WTC11 (cell line): ENCODE measurements around the gene NDST3.

Experiments
- JAZF1 ChIP-seq: fragments of 250-450 bp; sonication (Bioruptor Pico); IDR thresholded peaks from 2 replicates; pipeline ENCODE4 v1.9.0; 2021; ENCODE audit warnings: moderate library complexity, mild to moderate bottlenecking, inconsistent platforms
- TEAD4 ChIP-seq: sonication (generic); formaldehyde crosslinking; IDR thresholded peaks from 2 replicates; pipeline ENCODE4 v1.8.0; 2022; ENCODE audit warnings: mild to moderate bottlenecking, missing genetic modification reagents
- ZBTB21 ChIP-seq: sonication (generic); formaldehyde crosslinking; IDR thresholded peaks from 2 replicates; pipeline ENCODE4 v1.8.1; 2023; ENCODE audit warnings: mild to moderate bottlenecking, missing genetic modification reagents, borderline replicate concordance
- TF ChIP-seq, protein P1 (sequence below): fragments of 200-600 bp; IDR thresholded peaks from 2 replicates; pipeline ENCODE4 v1.8.0; 2022; ENCODE audit warnings: antibody characterized with exemption
- TF ChIP-seq, protein P2 (sequence below): sonication (generic); formaldehyde crosslinking; IDR thresholded peaks from 2 replicates; pipeline ENCODE4 v1.8.1; 2022; ENCODE audit warnings: mild to moderate bottlenecking, missing genetic modification reagents, moderate library complexity, borderline replicate concordance
- TF ChIP-seq, protein P3 (sequence below): sonication (generic); formaldehyde crosslinking; IDR thresholded peaks from 2 replicates; pipeline ENCODE4 v1.8.0; 2022; ENCODE audit warnings: mild to moderate bottlenecking, missing genetic modification reagents

DNA sequence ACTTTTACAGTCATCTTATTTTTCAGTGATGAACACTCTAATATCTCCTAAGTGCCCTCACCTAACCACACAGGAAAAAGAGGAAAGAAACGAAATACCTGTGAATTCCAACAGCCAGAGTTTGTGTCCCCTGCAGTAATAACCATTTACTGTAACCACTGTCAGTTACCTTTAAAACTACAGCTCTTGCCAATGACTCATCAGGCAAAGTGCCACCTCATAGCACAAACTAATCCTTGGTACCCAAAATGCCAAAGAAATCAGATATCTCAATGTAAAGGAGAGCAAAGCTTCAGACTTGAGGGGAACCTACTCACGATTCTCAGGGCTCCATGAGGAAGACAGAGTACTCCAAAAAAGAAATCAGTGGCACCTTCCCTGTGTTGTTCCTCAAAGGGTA, 146.5 kb downstream of the NDST3 start:
- TF ChIP-seq, protein P1, sequence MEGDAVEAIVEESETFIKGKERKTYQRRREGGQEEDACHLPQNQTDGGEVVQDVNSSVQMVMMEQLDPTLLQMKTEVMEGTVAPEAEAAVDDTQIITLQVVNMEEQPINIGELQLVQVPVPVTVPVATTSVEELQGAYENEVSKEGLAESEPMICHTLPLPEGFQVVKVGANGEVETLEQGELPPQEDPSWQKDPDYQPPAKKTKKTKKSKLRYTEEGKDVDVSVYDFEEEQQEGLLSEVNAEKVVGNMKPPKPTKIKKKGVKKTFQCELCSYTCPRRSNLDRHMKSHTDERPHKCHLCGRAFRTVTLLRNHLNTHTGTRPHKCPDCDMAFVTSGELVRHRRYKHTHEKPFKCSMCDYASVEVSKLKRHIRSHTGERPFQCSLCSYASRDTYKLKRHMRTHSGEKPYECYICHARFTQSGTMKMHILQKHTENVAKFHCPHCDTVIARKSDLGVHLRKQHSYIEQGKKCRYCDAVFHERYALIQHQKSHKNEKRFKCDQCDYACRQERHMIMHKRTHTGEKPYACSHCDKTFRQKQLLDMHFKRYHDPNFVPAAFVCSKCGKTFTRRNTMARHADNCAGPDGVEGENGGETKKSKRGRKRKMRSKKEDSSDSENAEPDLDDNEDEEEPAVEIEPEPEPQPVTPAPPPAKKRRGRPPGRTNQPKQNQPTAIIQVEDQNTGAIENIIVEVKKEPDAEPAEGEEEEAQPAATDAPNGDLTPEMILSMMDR = no peak
- TF ChIP-seq JAZF1 (CRISPR knock-in tag) = no peak
- TF ChIP-seq ZBTB21 (CRISPR knock-in tag) = no peak
- TF ChIP-seq TEAD4 (CRISPR knock-in tag) = no peak
- TF ChIP-seq, protein P2, sequence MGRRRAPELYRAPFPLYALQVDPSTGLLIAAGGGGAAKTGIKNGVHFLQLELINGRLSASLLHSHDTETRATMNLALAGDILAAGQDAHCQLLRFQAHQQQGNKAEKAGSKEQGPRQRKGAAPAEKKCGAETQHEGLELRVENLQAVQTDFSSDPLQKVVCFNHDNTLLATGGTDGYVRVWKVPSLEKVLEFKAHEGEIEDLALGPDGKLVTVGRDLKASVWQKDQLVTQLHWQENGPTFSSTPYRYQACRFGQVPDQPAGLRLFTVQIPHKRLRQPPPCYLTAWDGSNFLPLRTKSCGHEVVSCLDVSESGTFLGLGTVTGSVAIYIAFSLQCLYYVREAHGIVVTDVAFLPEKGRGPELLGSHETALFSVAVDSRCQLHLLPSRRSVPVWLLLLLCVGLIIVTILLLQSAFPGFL (CRISPR knock-in tag) = no peak
- TF ChIP-seq, protein P3, sequence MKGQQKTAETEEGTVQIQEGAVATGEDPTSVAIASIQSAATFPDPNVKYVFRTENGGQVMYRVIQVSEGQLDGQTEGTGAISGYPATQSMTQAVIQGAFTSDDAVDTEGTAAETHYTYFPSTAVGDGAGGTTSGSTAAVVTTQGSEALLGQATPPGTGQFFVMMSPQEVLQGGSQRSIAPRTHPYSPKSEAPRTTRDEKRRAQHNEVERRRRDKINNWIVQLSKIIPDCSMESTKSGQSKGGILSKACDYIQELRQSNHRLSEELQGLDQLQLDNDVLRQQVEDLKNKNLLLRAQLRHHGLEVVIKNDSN (CRISPR knock-in tag) = no peak
